H9 (cell line): ENCODE data around the gene DACH1. TPM values are rescaled to one million over a fixed set of nuclear protein-coding genes. Genes with fewer than 3 reads are reported as not detected.

Source experiments
- DNase-seq: peaks from one replicate; pipeline ENCODE4 v3.0.0-alpha.2; 2017
- H2AFZ ChIP-seq: one replicate; pipeline ENCODE4 v1.6.1; 2013; ENCODE audit warnings: mild to moderate bottlenecking, low read length, control low read depth, moderate library complexity
- H2AK5ac ChIP-seq: 2 replicates; pipeline ENCODE4 v1.6.1; 2013; ENCODE audit warnings: low read length, control low read depth, mixed read lengths; ENCODE audit not compliant: insufficient read length
- H2BK120ac ChIP-seq: one replicate; pipeline ENCODE4 v1.6.1; 2013; ENCODE audit warnings: low read depth, mild to moderate bottlenecking, low read length, control low read depth, inconsistent platforms; ENCODE audit not compliant: poor library complexity, severe bottlenecking
- H2BK12ac ChIP-seq: 2 replicates; pipeline ENCODE4 v1.6.1; 2013; ENCODE audit warnings: low read length, control low read depth, mixed read lengths, low read depth; ENCODE audit not compliant: insufficient read length
- H2BK15ac ChIP-seq: 2 replicates; pipeline ENCODE4 v1.6.1; 2013; ENCODE audit warnings: low read depth, low read length, control low read depth
- H2BK20ac ChIP-seq: one replicate; pipeline ENCODE4 v1.6.1; 2013; ENCODE audit warnings: low read depth, mild to moderate bottlenecking, low read length, control low read depth, inconsistent platforms; ENCODE audit not compliant: poor library complexity, severe bottlenecking
- H2BK5ac ChIP-seq: 2 replicates; pipeline ENCODE4 v1.6.1; 2013; ENCODE audit warnings: low read length, control low read depth, mixed read lengths; ENCODE audit not compliant: insufficient read length
- H3K14ac ChIP-seq: 2 replicates; pipeline ENCODE4 v1.6.1; 2013; ENCODE audit warnings: low read length, control low read depth; ENCODE audit not compliant: insufficient read depth
- H3K18ac ChIP-seq: 2 replicates; pipeline ENCODE4 v1.6.1; 2013; ENCODE audit warnings: low read depth, mild to moderate bottlenecking, mixed read lengths, low read length, control low read depth; ENCODE audit not compliant: insufficient read length
- H3K23ac ChIP-seq: 2 replicates; pipeline ENCODE4 v1.6.1; 2013; ENCODE audit warnings: low read length, control low read depth, mixed read lengths, low read depth; ENCODE audit not compliant: insufficient read length
- H3K23me2 ChIP-seq: 2 replicates; pipeline ENCODE4 v1.6.1; 2013; ENCODE audit warnings: low read depth, mild to moderate bottlenecking, mixed read lengths, low read length, control low read depth; ENCODE audit not compliant: insufficient read length, poor library complexity, severe bottlenecking
- H3K27ac ChIP-seq: 2 replicates; pipeline ENCODE4 v1.5.1; 2013; ENCODE audit warnings: low read length, control low read depth, mixed read lengths, low read depth; ENCODE audit not compliant: insufficient read length
- H3K27me3 ChIP-seq: 2 replicates; pipeline ENCODE4 v1.6.1; 2013; ENCODE audit warnings: low read length, control low read depth, inconsistent platforms; ENCODE audit not compliant: insufficient read depth
- H3K4ac ChIP-seq: 2 replicates; pipeline ENCODE4 v1.6.1; 2013; ENCODE audit warnings: low read depth, mild to moderate bottlenecking, control low read depth, inconsistent platforms, low read length, moderate library complexity
- H3K4me1 ChIP-seq: 2 replicates; pipeline ENCODE4 v1.6.1; 2013; ENCODE audit warnings: low read length, control low read depth, inconsistent platforms; ENCODE audit not compliant: insufficient read depth
- H3K4me2 ChIP-seq: 2 replicates; pipeline ENCODE4 v1.6.1; 2013; ENCODE audit warnings: low read length, control low read depth, mixed read lengths; ENCODE audit not compliant: insufficient read length, insufficient read depth
- H3K56ac ChIP-seq: 2 replicates; pipeline ENCODE4 v1.6.1; 2013; ENCODE audit warnings: low read depth, mild to moderate bottlenecking, mixed read lengths, low read length, control low read depth; ENCODE audit not compliant: insufficient read length
- H3K79me1 ChIP-seq: 2 replicates; pipeline ENCODE4 v1.6.1; 2013; ENCODE audit warnings: low read depth, mild to moderate bottlenecking, moderate library complexity, low read length, control low read depth, inconsistent platforms; ENCODE audit not compliant: insufficient read depth, poor library complexity, severe bottlenecking
- H3K79me2 ChIP-seq: 2 replicates; pipeline ENCODE4 v1.6.1; 2013; ENCODE audit warnings: low read length, control low read depth, inconsistent platforms; ENCODE audit not compliant: insufficient read depth
- H3K9ac ChIP-seq: 2 replicates; pipeline ENCODE4 v1.6.1; 2013; ENCODE audit warnings: low read length, control low read depth, mixed read lengths; ENCODE audit not compliant: insufficient read length; ENCODE audit errors: extremely low read depth
- H3K9me3 ChIP-seq: one replicate; pipeline ENCODE4 v1.6.1; 2013; ENCODE audit warnings: low read depth, low read length, inconsistent platforms; ENCODE audit not compliant: control insufficient read depth
- H3T11ph ChIP-seq: one replicate; pipeline ENCODE4 v1.6.1; 2013; ENCODE audit warnings: mild to moderate bottlenecking, low read length, control low read depth, inconsistent platforms
- H4K20me1 ChIP-seq: one replicate; pipeline ENCODE4 v1.6.1; 2013; ENCODE audit not compliant: control insufficient read depth, insufficient read length, insufficient read depth
- H4K5ac ChIP-seq: 2 replicates; pipeline ENCODE4 v1.6.1; 2013; ENCODE audit warnings: low read depth, mild to moderate bottlenecking, mixed read lengths, low read length, control low read depth; ENCODE audit not compliant: insufficient read length
- H4K8ac ChIP-seq: replicated peaks from 2 replicates; pipeline ENCODE4 v1.6.1; 2013; ENCODE audit warnings: low read length, control low read depth, mixed read lengths, low read depth; ENCODE audit not compliant: insufficient read length
- H4K91ac ChIP-seq: 2 replicates; pipeline ENCODE4 v1.6.1; 2013; ENCODE audit warnings: low read depth, mild to moderate bottlenecking, moderate library complexity, mixed read lengths, low read length, control low read depth; ENCODE audit not compliant: insufficient read length
- H3K27ac Mint-ChIP-seq, 3 experiments: 2 replicates in 2 of 3; 3 replicates in 1 of 3; pipeline ENCODE4 v1.8.0; 2020 to 2021; ENCODE audit warnings: mixed read lengths in 3 of 3, mild to moderate bottlenecking in 1 of 3, moderate library complexity in 1 of 3
- H3K27me3 Mint-ChIP-seq: 2 replicates; pipeline ENCODE4 v1.8.0; 2021; ENCODE audit warnings: low read depth, mild to moderate bottlenecking, moderate library complexity, mixed read lengths
- H3K36me3 Mint-ChIP-seq, 3 experiments: 2 replicates in 2 of 3; 3 replicates in 1 of 3; pipeline ENCODE4 v1.8.0; 2020 to 2021; ENCODE audit warnings: low read depth in 3 of 3, mixed read lengths in 3 of 3; ENCODE audit not compliant: insufficient read depth in 1 of 3
- H3K4me1 Mint-ChIP-seq, 2 experiments: 2 replicates each; pipeline ENCODE4 v1.8.0; 2020; ENCODE audit warnings: mixed read lengths in 2 of 2
- H3K4me3 Mint-ChIP-seq, 2 experiments: 2 replicates in 1 of 2; 3 replicates in 1 of 2; pipeline ENCODE4 v1.8.0; 2020 to 2021; ENCODE audit warnings: mild to moderate bottlenecking in 2 of 2, mixed read lengths in 2 of 2, moderate library complexity in 1 of 2
- H3K9me3 Mint-ChIP-seq, 2 experiments: 2 replicates in 1 of 2; 3 replicates in 1 of 2; pipeline ENCODE4 v1.8.0; 2020; ENCODE audit warnings: mild to moderate bottlenecking in 2 of 2, mixed read lengths in 2 of 2, moderate library complexity in 1 of 2
- CTCF ChIP-seq: fragments of 200-600 bp; sonication (generic); conservative IDR thresholded peaks from 3 replicates; pipeline ENCODE4 v1.8.0; 2021; ENCODE audit warnings: antibody characterized with exemption, mild to moderate bottlenecking
- WGBS: extraction: QIAGEN DNeasy Blood & Tissue Kit; methylation state at CpG from one replicate; pipeline ENCODE4 v1.1.7; 2013; ENCODE audit warnings: missing lambda C conversion rate, low lambda C conversion rate, mixed read lengths; ENCODE audit not compliant: insufficient read length; ENCODE audit errors: extremely low coverage; 5-methylcytosine and 5-hydroxymethylcytosine counted together
- total RNA-seq: library from RNA; stranded (reverse); gene quantifications from 2 replicates; pipeline ENCODE4 v1.2.1, GENCODE V29; 2021

The DACH1 gene
- total RNA-seq, 1 experiment from 2014 or later, result not detected

GRCh38 chr13:71813187-71813586 lies 53.8 kb downstream of the DACH1 start:
- Histone ChIP-seq H2BK5ac (no peak overlapping the region), H4K91ac (no peak overlapping the region)

More at GRCh38 chr13:71813187-71813586, 53.8 kb downstream of the DACH1 start:
- Histone ChIP-seq H2BK120ac (no peak overlapping the region), H3T11ph (no peak overlapping the region), H3K9ac (no peak overlapping the region), H2BK12ac (no peak overlapping the region), H2AK5ac (no peak overlapping the region), H3K79me1 (no peaks in the 10 kb centered on the region), H3K27ac (no peak overlapping the region), H3K4me1 (no peaks in the 10 kb centered on the region), H3K9me3 (no peaks in the 10 kb centered on the region), H4K8ac (no peak overlapping the region), H3K4ac (no peak overlapping the region), H2BK15ac (no peak overlapping the region), H3K79me2 (no peaks in the 10 kb centered on the region), H3K4me2 (no peak overlapping the region), H3K56ac (no peak overlapping the region), H3K18ac (no peak overlapping the region), H3K23me2 (no peaks in the 10 kb centered on the region), H4K5ac (no peak overlapping the region), H2AFZ (no peak overlapping the region), H3K27me3 (no peaks in the 10 kb centered on the region), H4K20me1 (no peaks in the 10 kb centered on the region), H3K14ac (no peak overlapping the region), H2BK20ac (no peak overlapping the region), H3K23ac (no peak overlapping the region)
- Mint-ChIP-seq H3K27ac (no peak overlapping the region), H3K4me3 (no peak overlapping the region), H3K4me1 (no peaks in the 10 kb centered on the region), H3K9me3 (no peaks in the 10 kb centered on the region; a peak in 1 of 5 replicates), H3K27me3 (no peaks in the 10 kb centered on the region), H3K36me3 (no peaks in the 10 kb centered on the region)
- no peak for DNase-seq
- no peak for TF ChIP-seq CTCF
- no CpG with 5 or more reads among the region's 2 CpGs for WGBS
